Chondrocyte (in vitro differentiated cells): Measurements from ENCODE around the gene UBE2QL1. TPM values are rescaled to one million over a fixed set of nuclear protein-coding genes. Genes with fewer than 3 reads are reported as not detected.

ENCODE experiments used
- DNase-seq: peaks from one replicate; pipeline ENCODE4 v3.0.0; 2021; ENCODE audit warnings: mixed read lengths, low spot score
- H3K27ac Mint-ChIP-seq: one replicate; pipeline ENCODE4 v1.8.0; 2021; ENCODE audit warnings: mild to moderate bottlenecking, moderate library complexity, mixed read lengths; ENCODE audit not compliant: unreplicated experiment
- H3K27me3 Mint-ChIP-seq: 2 replicates; pipeline ENCODE4 v1.8.0; 2021; ENCODE audit warnings: low read depth, mixed read lengths
- H3K36me3 Mint-ChIP-seq: 2 replicates; pipeline ENCODE4 v1.8.0; 2021; ENCODE audit warnings: low read depth, mixed read lengths
- H3K4me1 Mint-ChIP-seq: 2 replicates; pipeline ENCODE4 v1.8.0; 2021; ENCODE audit warnings: low read depth, mild to moderate bottlenecking, mixed read lengths
- H3K4me3 Mint-ChIP-seq: one replicate; pipeline ENCODE4 v1.8.0; 2021; ENCODE audit warnings: mild to moderate bottlenecking, moderate library complexity, mixed read lengths; ENCODE audit not compliant: unreplicated experiment
- H3K9me3 Mint-ChIP-seq: 2 replicates; pipeline ENCODE4 v1.8.0; 2021; ENCODE audit warnings: low read depth, mixed read lengths
- CTCF ChIP-seq: fragments of 200-600 bp; sonication (generic); IDR thresholded peaks from 2 replicates; pipeline ENCODE4 v1.5.0; 2021; ENCODE audit warnings: antibody characterized with exemption, mild to moderate bottlenecking, moderate library complexity
- long read RNA-seq: library from polyadenylated mRNA; stranded (forward); transcript quantifications from one replicate; pipeline ENCODE4 v2.0.0, GENCODE V29; 2021
- total RNA-seq: library from RNA; stranded (reverse); gene quantifications from 3 replicates; pipeline ENCODE4 v1.2.1, GENCODE V29; 2021

Gene UBE2QL1, protein sequence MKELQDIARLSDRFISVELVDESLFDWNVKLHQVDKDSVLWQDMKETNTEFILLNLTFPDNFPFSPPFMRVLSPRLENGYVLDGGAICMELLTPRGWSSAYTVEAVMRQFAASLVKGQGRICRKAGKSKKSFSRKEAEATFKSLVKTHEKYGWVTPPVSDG
- total RNA-seq: 0.17 to 0.36 TPM (median 0.31 TPM) in 3 replicates
- long read RNA-seq: 0 reads

GRCh38 chr5:6448622-6449464 is at the start of gene UBE2QL1:
Gene UBE2QL1, plus strand, starts transcription at chr5:6448859. Its CDS starts 35 bp downstream, at chr5:6448894.
- H3K4me3 Mint-ChIP-seq: peak within 1 kb of the TSS; percentile 64
- no peak within 1 kb of the TSS for H3K27ac Mint-ChIP-seq
- H3K36me3 Mint-ChIP-seq: no peaks in the 10 kb centered on the region
- no peak for DNase-seq
- H3K9me3 Mint-ChIP-seq: peaks cover 6% of the 10 kb centered on the region
- H3K4me1 Mint-ChIP-seq: peaks cover 12% of the 10 kb centered on the region
- H3K27me3 Mint-ChIP-seq: peaks cover 45% of the 10 kb centered on the region
- TF ChIP-seq CTCF: no peak

- TF ChIP-seq CTCF: no peak
- H3K9me3 Mint-ChIP-seq: peaks cover 3% of the 10 kb centered on the region
- no peak overlapping the region for H3K4me3 Mint-ChIP-seq
- H3K36me3 Mint-ChIP-seq: no peaks in the 10 kb centered on the region
- no peak for DNase-seq
- H3K27me3 Mint-ChIP-seq: peaks cover 25% of the 10 kb centered on the region
- no peak overlapping the region for H3K27ac Mint-ChIP-seq
- H3K4me1 Mint-ChIP-seq: no peaks in the 10 kb centered on the region
Measured at GRCh38 chr5:6399980-6400910, 48.4 kb upstream of the UBE2QL1 start.

DNA sequence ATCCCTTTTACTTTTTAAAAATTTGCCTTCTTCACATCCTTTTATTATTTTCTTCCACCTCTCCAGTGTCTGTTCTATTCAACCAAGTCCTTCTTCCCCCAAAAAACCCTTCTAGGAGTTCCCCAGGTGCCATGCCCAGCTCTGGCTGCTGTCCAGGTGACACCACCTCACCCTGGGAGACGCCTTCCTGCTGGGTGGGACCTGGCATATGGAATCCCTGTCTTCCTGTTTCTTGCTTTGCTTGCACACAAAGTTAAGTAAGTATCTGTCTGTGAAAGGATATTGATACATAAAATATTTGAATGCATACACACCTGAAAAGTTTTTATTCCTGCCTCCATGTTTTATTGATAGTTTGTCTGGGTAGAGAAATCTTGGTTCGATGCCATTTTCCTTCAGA is 47.2 kb upstream of the UBE2QL1 start:
- H3K9me3 Mint-ChIP-seq: peaks cover 3% of the 10 kb centered on the region
- H3K4me1 Mint-ChIP-seq: no peaks in the 10 kb centered on the region
- H3K36me3 Mint-ChIP-seq: no peaks in the 10 kb centered on the region
- H3K4me3 Mint-ChIP-seq: no peak overlapping the region
- no peak for TF ChIP-seq CTCF
- H3K27me3 Mint-ChIP-seq: peaks cover 25% of the 10 kb centered on the region
- H3K27ac Mint-ChIP-seq: no peak overlapping the region
- DNase-seq: no peak

- Mint-ChIP-seq H3K9me3 (no peaks in the 10 kb centered on the region), H3K27ac (no peak overlapping the region), H3K36me3 (no peaks in the 10 kb centered on the region), H3K4me1 (no peaks in the 10 kb centered on the region), H3K4me3 (no peak overlapping the region), H3K27me3 (peaks cover 28% of the 10 kb centered on the region)
- DNase-seq: no peak
- no peak for TF ChIP-seq CTCF
Measured at GRCh38 chr5:6402939-6403338, 45.7 kb upstream of the UBE2QL1 start.

DNA sequence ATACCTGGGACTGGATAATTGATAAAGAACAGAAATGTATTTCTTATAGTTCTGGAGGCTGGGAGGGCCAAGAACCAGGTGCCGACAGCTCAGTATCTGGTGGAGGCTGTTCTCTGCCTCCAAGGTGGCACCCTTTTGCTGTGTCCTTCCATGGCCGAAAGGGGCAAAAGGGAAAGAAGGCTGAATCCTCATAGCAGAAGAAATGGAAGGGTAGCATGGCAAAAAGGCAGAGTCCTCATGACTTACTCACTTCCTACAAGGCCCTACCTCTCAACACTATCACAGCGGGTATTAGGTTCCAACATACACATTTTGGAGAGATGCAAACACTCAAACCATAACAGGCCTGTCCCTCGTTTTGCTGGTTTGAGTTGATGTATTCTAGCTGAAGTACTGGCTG is 45.2 kb upstream of the UBE2QL1 start:
- Mint-ChIP-seq H3K27ac (no peak overlapping the region), H3K27me3 (peaks cover 28% of the 10 kb centered on the region), H3K4me3 (no peak overlapping the region), H3K4me1 (no peaks in the 10 kb centered on the region), H3K9me3 (no peaks in the 10 kb centered on the region), H3K36me3 (no peaks in the 10 kb centered on the region)
- TF ChIP-seq CTCF: no peak
- no peak for DNase-seq
